NCI-H2171 treated with DMSO at 0.1 percent for 48 hours (cell line): Measurements from ENCODE around the gene GLRX.
A peak's percentile ranks its signal among the peaks of the same experiment; 100 is the strongest.
"Not testable (repeated sequence)": the region's sequence is repeated elsewhere in the genome, so short reads cannot be mapped to it uniquely, and the experiment has no call there.

Experiments used
- DNase-seq: peaks from one replicate; lab custom pipeline; 2025; lab: John Stamatoyannopoulos, UW

The GLRX gene, protein sequence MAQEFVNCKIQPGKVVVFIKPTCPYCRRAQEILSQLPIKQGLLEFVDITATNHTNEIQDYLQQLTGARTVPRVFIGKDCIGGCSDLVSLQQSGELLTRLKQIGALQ

DNA sequence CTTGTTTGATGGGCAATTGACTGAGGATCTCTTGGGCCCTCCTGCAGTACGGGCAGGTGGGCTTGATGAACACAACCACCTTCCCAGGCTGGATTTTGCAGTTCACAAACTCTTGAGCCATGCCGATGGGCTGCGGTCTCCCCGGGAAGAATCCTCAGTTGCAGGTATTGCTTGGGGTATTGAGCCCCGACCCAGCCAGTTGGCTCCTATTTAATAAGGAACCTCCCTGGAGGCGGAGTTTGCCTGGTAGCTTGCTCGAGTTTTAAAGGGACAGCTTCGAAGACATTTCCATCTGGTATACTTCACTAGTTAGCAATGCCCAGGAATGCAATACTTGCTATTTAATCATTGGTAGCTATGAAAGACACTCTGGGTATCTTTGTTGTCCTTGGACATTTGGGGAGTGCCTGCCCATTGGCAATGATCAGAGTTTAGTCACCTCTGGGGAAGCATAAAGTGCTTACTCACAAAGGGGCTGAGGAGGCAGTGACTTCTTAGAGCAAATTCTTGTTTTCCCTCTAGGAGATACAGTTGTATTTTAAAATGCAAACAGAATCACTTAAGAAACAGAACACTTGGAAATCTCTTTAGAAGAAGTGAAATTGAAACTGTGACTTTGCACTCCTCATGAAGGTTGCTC, at the start of gene GLRX:
GLRX (minus strand) TSS at position 185 of the 640 bp plus-strand sequence; CDS start at position 121, 64 bp downstream.
- peak; percentile 21 for DNase-seq

DNA sequence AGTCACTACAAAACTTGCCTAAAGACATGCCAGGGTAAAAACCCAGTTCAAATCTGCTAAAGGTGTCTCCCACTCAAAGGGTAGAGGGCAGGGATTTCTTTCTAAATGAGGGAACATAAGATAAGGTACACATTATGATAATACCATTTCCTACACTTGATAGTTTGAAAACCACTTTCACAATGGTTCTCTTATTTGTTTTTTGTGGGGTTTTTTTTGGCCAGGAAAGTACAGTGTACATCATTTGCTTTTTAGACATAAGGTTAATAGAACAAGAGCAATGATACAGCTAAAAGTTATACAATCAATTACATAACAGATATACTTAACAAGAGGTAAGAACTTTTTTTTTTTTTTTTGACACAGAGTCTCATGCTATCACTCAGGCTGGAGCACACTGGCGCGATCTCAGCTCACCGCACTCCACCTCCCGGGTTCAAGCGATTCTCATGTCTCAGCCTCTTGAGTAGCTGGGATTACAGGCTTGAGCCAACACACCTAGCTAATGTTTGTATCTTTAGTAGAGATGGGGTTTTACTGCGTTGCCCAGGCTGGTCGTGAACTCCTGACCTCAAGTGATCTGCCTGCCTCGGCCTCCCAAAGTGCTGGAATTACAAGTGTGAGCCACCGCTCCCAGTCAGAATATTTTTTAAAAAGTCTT, 48.8 kb upstream of the GLRX start:
- no peak for DNase-seq

DNA sequence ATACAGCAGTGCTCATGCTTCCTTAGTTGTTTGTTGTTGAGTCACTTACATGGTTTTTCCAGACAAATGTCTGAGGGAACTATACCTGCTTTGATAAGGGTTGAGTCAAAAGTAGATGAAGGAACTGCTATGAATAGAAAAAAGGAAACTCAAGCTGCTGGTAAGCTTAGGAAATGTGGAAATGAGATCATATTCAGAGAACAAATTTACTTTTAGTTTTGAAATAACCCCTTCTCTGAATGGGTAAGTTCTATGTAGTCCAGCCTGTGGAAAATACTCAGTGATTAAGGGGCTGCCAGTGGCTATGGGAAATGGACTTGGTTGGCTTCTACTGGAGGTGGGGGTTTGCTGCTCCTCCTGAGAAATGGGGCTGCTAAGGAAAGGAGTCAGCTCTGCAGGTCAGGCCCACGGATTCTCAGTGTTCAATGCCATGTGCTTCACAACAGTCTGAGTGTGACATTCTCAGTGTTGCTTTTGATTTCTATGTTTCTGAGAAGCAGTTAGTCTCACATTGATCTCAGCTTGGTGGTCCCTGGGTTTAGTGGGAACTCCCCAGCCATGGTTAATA, 47.7 kb upstream of the GLRX start:
- no peak for DNase-seq

DNA sequence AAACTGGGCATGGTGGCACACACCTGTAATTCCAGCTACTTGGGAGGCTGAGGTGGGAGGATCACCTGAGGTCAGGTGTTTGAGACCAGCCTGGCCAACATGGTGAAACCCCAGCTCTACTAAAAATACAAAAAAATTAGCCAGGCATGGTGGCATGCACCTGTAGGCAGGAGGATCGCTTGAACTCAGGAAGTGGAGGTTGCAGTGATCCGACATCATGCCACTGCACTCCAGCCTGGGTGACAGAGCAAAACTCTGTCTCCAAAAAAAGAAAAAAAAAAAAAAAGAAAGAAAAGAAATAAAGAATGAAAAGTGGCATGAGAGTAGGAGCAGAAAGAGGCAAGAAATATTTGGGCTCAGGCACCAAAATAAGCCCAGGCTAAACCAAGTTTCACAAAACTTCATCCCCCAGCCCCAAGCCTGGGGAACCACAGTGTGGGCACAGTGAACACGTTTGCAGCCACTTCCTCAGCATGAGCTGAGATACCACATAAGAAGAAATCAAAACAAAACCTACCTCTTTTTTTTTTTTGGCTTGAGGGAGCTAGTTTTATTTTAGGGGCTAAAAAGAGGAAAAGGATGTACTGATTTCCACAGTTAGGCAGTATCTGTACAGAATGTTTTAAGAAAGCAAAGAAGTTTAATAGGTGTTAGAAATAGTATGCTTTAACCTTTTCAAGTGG, 46.8 kb upstream of the GLRX start:
- not testable (repeated sequence) for DNase-seq

DNA sequence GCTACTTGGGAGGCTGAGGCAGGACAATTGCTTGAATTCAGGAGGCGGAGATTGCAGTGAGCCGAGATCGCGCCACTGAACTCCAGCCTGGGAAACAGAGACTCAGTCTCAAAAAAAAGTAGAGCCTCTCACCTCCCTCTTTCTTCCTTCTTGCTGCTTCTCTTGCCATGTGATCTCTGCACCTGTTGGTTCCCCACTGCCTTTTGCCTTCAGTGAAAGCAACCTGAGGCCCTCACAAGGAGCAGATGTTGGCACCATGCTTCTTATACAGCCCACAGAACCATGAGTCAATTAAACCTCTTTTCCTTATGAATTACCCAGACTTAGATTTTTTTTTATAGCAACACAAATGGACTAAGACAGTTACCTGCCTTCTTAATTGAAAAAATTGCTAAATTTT, 45.6 kb upstream of the GLRX start:
- no peak for DNase-seq

DNA sequence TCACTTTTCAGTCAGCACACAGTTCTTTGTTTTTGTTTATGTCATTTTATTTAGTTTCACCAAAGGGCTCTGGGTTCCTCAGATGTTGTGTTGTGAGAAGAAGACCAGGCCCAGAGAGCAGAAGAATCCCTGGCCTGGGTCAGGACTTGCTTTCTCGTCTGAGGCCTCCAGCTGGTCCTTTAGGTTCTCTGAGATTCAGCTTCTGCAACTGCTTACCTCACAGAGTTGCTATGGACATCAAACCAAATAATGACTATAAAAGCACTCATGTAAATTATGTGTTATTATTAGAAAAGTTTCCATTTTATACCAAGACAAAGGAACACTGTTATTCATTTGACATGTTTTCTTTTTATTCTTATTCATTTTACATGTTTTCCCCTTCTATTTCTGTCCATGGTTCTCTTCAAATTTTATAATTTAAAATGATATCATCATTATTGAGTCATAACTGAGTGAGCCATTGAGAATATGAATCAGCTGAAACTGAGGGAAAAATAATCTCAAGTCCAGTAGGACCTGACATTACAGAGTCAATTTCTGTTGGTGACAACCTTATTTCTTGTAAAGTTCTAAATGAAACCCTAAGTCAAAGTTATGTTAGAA, 44.0 kb upstream of the GLRX start:
- DNase-seq: no peak

DNA sequence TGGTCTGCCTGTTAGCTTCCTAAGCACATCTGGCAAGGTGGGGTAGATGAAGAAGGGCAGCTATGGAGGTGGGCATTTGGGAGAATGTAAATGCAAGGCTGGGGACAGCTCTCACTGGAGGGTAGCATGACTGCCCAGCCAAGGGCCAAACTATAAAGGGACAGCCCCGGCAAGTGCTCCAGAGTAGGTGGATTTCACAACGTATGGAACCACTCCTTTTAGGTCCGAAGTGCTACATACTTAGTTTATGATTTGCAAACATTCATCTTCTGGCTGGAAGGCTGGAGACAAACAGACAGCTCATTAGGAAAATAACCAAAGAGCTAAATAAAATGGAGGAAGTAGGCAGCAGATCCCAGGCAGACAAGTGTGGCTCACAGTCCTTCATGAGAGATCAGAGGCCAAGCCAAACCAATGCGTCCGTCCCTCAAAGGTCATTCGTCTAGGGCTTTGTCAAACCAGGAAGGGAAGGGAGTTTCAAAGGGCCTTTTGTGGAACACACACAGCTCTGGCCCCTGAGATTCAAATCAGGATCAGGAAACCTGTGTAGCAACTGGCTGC, 42.5 kb upstream of the GLRX start:
- DNase-seq: no peak

DNA sequence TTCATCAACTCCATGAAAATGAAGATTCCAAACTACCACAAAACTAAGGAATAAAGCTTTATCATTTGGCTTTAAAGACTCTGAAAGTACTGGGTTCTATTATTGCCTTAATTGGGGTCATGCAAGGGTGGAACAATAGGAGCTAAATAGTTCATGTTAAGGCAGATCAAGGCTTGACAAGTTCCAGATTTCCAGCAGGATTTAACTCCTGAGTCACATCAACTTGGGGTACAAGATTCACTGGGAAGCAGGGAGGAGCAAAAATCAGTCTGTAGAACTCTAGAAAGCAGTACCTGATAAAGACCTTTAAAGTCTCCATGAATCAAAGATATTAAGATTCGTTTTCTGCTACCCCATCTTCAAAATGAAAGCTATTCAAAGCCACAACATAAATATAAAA, 41.9 kb upstream of the GLRX start:
- DNase-seq: no peak

DNA sequence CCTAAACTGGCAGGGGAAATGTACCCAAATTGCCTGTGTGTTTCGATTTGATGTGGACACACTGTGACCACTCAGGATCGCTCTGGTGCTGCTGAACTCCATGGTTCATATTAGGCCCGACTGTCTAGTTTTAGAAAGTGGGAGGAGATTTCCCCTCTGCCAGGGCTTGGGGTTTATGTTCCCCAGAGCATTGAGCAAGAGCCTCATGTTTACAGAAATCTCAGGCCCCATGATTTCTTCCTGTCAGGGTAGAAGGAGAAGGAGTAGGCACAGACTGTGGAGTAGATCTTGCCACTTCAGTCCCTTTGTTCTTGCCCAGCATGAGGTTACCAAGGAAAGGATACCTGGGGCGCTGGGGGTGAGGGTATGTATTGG, 40.8 kb upstream of the GLRX start:
- no peak for DNase-seq

DNA sequence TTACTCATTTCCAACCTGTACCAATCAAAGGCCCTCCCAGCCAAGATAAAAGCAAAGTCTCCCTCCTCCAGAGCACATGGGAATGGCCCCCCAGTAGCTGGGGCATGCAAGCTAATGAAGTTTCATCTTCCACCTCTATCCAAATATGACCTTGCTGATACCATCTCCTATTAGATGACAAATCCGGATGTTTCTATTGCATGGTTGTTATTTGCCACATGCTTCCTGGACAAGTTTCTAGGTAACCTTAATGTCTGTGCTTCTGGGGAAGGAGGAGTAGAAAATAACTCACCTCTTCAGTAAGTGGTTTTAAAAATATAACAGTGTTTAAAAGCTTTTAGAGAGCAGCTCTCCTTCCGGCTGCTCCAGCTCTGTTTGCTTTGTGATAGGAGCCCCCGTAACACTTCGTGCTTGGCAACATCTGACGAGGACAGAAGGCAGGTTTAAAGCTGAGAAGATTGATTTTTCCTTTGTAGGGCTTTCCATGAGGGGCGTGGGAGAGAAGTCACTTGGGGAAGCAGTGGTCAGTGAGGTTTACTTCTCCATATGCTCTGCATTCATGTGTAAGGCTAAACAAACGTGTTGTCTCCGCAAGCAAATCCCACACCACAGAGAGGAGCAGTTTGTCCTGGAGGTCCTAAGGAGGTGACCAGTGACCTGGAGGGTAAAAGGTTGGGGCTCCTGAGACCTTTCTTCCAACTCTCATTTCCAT, 40.3 kb upstream of the GLRX start:
- no peak for DNase-seq

DNA sequence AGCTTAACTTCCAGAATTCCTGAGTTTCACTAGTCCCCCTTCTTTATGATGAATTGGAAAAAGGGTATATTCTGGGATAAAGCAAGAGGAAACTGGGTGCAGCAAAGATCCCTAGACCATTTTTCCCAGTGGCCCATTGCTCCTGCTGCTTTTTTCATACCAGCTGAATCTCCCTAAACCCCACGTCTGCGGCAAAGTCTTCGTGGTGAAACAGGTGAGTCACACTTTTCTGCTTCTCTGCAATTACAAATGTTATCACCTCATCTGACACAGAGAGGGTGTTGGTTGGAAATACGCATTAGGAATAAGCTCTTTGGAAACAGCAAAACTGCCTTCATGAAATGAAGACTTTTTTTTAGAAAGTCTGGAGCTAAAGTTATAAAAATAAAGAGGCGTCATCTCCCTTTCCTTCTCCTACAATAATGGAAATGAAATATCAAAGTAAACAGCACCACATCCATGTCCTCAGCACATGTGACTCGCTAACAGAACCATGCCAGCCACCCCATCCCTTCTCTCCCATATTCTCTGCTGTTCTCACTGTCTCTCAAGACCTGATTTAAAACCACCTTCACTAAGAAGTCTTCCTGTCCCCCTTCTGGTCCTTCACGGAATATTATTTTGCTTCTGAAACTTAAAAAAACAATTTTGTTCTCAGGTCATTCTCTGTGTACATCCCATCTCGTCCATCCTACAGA, 39.5 kb upstream of the GLRX start:
- DNase-seq: no peak

DNA sequence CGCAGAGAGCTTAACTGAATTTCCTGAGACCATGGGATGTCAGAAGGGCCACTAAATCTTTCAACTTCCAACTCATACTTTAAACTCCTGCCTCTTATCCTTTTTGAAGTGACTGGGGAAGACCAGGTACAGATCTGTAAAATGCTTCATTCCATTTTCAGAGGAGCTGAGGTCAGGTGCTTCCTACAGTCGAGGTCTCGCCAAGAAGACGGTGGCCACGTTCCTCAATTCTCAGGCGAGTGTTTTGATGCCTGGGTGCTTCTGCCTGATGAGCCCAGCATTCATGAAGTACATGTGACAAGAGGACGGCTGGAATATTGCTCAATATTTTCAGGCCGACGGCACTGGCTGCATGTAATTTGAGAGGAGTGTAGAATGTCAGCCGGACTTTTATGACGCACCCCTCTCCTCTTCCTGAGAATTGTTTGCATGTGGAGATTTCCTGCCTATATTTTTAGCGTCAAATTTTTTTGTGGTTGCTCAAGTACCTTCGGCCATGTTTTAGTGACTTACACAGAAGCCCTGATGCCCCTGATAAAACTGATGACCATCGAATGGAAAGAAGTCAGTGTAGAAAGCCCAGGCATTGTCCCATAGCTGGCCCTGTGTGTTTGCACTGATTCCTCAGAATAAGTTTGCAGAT, 38.8 kb upstream of the GLRX start:
- DNase-seq: no peak

DNA sequence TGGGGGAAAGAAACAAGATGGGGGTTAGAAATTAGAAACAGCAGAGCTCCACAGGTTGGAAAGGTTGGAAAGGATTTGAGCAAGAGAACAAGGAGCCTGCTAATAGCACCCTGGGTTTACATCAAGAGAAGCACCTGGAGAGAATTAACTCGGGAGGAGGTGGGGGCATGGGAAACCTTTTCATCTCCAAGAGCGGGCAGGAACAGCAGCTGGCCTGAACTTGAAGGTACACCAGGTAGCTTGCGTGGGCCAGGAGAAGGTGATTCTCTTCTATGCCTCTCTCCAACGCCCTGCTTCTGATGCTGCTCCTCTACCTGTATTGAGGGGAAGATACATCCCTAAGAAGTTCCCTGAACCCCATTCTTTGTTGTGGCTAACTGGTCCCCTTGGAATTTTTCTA, 37.1 kb upstream of the GLRX start:
- DNase-seq: no peak

DNA sequence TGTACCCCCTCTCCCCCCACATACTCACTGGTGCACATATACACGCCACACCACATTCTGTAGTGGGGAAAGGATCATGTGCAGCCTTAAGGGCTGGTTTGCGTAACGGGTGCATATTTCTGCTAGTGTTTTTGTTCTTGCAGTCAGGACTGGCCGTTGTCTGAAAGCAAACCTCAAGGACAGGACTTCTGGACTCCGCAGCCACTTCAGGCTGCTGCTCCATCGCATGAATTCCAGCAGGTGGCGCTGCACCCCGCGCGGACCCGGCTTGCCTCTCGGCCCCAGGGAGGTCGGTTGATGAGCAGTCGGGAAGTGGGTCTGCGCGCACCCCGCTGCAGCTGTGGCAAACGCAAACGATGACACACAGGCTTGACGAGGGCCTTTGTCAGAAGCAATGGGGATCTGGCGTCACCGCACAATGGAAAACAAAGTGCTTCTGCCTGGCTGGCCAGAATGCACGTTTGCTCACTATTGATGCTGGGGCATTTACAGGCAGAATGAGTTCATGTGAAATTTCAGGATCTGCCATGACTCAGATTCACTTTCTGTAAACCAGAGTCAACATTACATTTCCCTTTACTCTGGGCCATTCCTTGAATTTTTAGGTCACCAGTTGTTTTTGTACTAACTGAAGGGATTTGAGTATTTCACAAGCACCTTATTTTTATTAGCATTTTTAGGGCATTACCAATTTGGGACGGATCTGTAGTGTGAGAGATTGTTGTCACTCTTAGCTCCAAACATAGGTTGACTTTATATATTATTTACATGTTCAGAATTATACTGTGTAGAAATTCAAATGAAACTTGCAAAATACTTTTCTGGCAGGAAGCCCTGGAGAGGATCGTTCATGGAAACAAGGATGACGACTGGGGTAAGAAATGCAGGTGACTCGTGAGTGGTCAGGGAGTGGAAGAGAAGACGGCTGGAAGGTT, 36.4 kb upstream of the GLRX start:
- peak; percentile 67 for DNase-seq

DNA sequence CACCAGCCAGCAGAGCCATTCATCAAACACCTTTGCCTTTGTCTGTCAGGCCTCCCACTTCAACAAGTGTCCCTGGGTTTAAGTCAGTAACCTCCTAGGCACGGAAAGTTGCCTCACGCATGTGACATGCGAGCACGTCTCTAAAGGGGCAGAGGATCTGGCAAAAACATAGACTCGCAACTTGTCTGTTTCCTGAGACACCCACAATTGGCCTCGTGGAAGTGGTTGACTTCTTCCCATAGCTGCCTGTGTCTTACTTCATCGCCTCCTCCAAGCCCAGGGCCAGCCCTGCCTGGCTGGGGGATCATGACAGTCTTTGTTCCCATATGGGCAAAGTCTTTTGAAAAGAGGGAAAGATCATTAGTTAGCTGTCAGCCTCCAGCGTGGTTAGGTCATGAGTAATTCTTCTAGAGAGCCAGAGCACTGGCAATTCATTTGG, 35.5 kb upstream of the GLRX start:
- DNase-seq: no peak

DNA sequence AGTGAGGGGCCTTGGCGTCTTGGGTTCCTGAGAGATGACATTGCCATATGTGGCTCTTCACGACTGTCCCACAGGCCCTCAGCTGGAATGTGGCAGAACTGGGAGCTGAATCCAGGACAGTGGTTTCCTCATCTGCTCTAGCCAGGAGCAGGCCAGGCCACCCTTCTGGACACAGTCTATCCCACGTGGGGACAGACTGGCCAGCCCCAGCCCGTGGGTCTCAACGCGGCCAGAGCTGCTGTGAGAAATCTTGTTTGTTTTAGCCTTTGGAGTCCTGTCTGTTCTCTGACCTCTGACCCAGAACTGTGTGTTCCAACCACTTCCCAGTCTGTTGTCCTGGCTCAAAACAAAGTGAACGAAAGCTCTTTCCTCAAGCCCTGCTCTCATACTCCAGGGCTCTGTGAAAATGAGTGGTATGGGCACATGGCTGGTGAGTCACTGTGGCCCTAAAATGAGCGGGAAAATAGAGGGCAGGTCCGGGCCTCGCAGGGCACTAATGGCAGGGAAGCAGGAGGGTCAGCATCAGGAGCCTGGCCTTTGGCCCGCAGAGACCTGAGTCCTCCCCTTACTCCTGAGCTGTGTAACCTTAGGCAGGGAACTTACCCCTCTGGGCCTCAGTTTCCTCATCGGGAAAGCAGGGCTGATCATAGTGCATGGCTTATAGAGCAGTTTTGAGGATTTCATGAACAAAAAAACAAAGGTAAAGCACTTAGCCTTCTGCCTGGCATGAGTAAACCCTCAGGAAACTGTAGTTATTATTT, 34.8 kb upstream of the GLRX start:
- DNase-seq: no peak

DNA sequence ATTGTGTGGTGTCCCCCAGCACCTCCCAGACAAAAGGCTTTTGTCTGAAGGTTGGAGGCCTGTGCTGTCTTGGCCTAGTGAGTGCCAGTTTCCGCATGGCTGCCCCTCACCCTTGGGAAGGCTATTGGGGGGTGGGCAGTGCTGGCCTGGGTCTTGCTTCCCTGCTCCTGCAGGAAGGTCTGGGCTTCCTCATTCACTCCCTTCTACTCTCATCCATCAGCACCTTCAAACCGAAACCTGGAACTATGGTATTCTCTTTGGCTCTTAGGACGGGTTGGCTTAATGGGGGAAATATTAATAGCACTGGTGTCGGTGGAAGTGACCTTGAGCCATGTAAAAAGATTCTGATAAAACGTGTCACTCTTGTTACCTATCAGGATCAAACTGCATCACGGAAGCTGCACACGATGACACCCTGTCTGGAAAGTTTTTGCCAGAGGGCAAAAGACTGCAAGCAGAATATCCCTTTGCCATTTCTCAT, 34.0 kb upstream of the GLRX start:
- no peak for DNase-seq

DNA sequence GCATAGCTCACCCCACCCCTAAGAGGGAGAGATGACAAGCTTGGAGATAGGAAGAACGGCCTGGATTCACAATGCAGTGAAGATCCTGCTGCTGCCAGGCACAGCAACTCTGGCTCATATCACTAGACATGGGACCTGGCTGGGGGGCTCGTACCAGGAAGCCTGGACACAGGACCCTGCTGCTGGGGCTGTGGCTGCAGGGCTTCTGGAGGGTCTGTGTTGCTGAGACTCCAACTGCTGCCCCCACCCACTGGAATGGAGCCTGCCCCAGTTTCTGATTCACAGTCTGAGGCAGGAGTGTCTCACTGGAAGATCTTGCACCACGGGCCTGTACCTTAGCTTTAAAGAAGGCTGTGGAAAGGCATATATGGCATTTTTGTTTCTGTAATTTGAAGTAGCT, 31.0 kb upstream of the GLRX start:
- DNase-seq: no peak
